A673 (cell line): ENCODE data around the gene RPA4.

Experiments
- CTCF ChIP-seq: fragments of 300-800, 200-600 bp; sonication (generic); conservative IDR thresholded peaks from 2 replicates; pipeline ENCODE4 v1.5.1; 2017; ENCODE audit warnings: low read depth, mild to moderate bottlenecking, antibody characterized with exemption, low read length, moderate library complexity, mixed read lengths
- EZH2 ChIP-seq: fragments of 200-600 bp; sonication (generic); IDR thresholded peaks from 2 replicates; pipeline ENCODE4 v1.6.1; 2017; ENCODE audit warnings: borderline replicate concordance, low read depth, mild to moderate bottlenecking, mixed read lengths, antibody characterized with exemption, low read length; ENCODE audit not compliant: poor library complexity, severe bottlenecking

DNA sequence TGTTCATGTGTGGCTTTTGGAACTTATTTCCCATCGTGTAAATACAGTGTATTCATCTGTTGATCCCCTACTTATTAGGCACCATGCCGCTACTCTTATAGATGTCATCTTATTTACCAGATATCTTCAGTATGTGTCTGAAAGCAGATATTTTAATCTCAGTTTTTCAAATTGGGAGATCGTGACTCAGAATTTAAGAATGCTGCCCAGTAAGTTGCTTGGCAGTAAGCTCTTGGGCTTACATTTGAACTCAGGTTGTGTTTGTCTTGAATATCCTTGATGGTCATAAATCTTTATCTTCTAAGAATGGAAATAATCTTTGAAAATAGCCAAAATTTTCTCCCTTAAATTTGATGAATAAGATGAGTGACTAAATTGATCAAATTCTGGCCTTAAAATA is 45.9 kb upstream of the RPA4 start:
- TF ChIP-seq CTCF (no peak), EZH2 (no peak)
